SIG-M5 (cell line): Measurements from ENCODE around the gene CASK.
"Not testable (repeated sequence)": the region's sequence is repeated elsewhere in the genome, so short reads cannot be mapped to it uniquely, and the experiment has no call there.

Experiments used
- DNase-seq: peaks from one replicate; lab custom pipeline; 2025; lab: John Stamatoyannopoulos, UW

Gene CASK

DNA sequence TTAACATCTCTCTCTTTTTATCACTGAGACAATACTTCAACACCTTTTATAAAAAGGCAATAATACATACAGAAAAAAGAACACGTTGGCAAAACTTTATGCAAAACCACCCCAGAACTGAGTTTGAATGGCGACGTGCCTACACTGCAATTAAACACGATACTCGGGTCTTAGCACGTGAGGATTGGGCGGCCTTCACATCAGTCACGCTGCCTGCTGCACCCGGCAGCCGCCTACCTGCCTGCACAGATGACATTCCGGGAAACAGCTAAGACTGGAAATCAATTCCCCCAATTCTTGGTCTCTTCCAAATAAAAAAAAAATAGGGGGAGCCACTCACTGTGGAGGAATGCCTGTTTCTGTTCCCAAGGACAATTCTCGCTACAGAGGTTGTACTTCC, 408.0 kb downstream of the CASK start:
- no peak for DNase-seq

DNA sequence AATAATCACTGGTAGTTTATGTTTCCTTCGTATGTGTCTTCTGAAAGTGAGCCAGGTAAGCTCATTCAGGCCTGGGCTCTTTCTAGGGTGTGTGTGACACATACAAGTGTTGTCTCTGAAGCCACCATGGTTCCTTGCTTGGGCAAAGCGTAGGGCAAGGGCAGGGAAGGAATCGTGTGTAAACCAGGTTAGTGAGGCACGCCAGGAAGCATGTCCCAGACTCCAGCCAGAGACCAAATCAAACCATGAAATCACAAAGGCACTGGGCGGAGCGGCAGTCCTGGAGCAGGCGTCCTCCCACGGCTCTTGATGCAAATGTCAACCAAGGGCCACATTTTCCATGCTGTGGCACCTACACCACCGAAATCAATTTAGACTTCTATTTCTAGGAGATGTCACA, 409.2 kb downstream of the CASK start:
- no peak for DNase-seq

DNA sequence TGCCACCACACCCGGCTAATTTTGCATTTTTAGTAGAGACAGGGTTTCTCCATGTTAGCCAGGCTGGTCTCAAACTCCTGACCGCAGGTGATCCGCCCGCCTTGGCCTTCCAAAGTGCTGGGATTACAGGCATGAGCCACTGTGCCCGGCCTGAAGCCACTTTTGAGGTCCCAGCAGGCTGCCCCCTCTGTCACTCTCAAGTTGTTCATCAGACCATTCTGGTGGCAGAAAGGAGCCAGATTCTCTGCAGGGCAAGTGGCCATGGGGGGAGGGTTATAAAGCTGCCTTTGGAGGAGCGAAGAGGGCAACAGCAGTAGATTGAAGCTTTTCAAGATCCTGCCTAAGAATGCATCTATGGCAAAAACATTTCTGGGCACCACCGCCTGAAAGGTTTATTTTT, 410.5 kb downstream of the CASK start:
- DNase-seq: not testable (repeated sequence)

DNA sequence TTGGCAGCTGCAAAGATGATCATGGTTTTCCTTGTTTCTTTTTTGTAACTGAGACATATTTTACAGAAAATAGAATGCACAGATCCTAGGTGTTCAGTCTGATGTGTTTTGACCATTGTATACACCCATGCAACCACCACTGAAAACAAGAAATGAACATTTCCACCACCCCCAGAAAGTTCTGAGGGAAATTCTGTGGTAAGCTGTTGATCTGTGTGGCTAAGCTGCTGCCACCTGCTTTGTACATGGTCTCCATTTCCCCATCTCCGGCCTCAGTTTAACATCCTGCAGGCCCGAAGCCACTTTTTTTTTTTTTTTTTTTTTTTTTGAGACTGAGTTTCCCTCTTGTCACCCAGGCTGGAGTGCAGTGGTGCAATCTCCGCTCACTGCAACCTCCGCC, 411.0 kb downstream of the CASK start:
- DNase-seq: no peak

DNA sequence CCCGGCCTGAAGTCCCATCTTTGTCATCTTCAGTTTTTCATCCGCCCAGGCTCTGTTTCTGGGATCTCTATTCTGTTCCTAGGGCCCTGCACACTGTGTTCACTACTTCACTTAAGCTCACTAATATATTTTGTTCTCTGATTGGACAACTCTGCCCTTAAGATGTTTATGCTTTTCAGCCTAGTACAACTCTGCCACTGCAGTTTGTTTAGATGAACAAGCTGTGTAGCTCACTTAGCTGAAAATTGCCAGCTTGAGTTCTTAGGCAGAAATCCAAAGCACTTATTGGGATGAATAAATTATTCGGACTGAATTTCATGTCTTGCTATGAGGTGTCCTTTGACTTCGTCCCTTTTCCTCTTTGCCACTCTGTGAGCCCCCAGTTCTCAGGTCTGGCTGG, 415.4 kb downstream of the CASK start:
- no peak for DNase-seq

DNA sequence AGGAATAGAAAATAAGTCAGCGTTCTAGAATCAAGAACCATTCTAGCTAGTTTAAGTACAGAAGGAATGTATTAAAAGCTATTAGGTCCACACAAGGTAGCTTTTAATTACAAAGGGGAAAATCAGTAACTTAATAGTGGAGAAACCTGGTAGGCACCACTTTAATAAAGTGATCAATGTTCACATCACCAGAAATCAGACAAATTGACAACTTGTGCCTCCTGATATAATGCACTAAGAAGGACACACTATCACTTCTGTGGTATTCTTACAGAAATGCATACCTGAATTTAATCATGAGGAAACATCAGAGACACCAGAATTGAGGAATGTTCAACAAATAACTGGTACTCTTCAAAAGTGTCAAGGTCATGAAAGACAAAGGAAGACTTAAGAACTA, 421.4 kb downstream of the CASK start:
- no peak for DNase-seq

DNA sequence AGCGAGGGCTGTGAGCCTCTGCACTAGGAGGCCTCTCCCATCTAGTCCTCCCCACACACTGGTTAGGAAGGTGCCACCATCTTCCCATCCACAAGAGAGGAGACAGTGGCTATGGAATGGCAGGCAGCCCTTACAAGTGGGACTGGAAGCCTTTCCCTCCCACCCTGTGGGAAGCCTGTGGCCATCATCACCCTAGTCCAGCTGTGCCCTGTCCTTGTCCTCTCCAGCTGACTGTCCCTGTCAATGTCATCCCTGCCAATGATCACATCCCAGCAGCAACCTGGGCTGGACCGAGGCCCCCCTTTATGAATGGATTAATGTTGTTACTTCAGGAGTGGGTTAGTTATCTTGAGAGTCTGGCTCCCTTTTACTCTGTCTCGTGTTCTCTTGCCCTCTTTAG, 423.4 kb downstream of the CASK start:
- no peak for DNase-seq

DNA sequence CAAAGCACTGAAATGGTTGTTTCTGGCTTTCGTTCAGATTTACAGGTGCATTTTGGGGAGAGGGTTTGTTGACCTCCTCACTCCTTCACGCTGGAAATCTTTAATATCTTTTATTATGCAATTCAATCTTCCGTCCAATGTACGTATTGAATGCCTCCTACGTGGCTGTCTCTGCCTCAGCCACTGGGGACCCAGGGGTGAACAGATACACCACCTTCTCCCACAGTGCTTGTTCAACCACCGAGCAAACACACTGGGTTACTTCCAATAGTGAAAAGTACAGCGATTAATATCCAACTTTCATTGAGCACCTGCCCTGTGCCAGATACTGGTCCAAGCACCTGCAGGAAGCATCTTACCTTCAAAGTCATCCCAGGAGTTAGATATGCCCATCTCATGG, 424.2 kb downstream of the CASK start:
- DNase-seq: no peak

DNA sequence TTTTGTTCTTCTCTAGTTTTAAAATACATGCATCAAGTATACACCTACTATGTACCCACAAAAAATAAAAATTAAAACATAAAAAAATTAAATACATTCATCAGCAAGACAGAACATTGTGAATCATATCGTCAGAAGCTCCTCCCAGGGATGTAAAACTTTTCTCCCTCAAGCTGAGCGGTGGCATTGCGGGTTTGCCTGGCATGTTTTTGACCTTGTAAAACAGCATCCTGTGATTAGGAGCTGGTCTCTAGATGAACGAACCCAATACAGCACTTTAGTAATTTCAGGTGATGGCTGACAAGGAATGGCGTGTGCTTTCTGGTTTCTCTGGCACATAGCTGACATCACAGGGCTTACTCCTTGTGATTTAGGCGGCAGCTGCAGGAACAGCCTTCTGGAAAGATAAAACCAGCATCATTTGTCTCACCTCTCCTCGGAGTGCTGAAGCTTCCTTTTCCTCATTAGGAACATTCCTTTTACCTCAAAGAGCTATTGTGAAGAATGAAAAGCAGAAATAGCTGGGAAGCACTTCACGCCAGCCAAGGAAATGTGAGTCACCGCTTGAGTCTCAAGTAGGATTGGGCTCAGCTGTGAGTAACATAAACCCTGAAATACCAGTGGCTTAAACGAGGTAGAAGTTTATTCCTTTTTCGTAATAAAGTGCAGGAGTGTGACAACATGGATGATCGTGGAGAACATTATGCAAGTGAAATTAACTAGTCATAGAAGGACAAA, 431.9 kb downstream of the CASK start:
- no peak for DNase-seq

DNA sequence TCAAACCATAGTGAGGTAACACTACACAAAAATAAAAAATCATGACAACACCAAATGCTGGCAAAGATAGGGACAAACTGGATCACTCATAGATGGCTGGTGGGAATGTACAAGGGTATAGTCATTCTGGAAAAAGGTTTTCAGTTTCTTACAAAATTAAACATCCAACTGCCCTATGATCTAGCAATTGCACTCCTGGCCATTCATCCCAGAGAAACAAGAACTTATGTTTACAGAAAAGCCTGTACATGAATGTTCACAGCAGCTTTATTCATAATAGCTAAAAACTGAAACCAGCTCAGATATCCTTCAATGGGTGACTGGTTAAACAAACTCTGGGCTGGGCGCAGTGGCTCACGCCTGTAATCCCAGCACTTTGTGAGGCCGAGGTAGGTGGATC, 432.9 kb downstream of the CASK start:
- DNase-seq: no peak

DNA sequence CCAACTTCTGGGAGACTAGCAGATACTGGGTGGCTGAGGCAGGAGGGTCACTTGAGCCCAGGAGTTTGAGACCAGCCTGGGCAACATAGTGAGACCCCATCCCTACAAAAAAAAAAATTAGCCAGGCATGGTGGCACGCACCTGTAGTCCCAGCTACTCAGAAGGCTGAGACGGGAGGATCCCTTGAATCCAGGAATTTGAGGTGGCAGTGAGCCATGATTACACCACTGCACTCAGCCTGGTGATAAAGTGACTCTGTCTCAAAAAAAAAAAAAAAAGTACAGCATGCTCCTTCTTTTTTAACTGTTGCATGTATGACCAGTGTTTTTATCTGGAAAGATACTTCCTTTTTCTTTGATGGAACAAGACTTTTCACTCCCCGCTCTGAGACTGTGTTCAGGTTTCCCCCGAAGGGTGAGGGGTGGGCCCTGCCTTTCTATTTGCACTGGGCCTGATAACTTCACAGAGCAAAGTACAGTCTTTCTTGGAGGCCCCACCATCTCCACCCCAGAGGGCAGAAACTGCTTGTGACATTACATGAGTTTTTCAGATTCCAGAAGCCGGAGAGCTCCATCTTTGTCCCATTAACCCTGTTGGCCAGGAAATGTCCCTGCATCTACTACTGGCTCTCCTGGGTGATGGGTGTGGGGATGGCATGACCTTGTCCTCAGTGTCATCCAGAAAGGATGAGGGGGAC, 441.1 kb downstream of the CASK start:
- no peak for DNase-seq

DNA sequence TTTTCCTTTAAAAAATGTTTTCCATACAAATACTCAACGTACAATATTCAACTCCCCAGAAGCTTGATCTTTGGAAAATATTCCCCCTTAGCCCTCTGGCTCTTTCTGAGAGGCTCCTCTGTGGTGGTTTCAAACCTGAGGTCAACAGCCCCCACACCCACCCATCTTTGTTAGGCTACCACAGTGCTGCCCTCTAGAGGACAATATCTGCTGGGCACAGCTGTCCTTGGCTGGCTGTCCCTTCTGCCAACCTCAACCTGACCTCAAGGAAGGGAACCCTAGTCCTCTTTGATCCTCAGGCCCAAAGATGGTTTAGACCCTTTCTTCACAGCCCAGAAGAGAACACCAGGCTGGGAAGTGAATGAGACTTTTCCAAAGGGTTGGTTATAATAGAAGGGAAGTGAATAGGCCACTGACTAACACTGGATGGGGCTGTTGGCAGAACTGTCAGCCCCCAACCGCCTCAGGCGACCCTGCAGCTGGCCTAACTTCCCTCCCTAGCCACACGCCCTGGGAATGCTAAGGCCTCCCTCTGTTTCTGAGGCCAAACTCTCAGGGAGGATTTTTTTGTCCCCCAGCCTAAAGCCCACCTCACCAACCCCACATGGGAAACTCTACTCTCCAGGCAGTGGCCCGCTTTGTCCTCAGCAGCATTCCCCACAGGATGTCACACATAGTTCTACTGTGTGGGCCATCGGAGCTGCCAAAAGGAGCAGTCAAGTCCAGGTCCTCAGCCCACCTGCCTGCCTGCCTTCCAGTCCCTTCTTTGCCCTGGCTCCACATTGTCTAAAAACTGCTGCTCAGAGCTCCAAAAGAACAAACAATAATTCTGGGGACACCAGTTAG, 441.9 kb downstream of the CASK start:
- DNase-seq: no peak

DNA sequence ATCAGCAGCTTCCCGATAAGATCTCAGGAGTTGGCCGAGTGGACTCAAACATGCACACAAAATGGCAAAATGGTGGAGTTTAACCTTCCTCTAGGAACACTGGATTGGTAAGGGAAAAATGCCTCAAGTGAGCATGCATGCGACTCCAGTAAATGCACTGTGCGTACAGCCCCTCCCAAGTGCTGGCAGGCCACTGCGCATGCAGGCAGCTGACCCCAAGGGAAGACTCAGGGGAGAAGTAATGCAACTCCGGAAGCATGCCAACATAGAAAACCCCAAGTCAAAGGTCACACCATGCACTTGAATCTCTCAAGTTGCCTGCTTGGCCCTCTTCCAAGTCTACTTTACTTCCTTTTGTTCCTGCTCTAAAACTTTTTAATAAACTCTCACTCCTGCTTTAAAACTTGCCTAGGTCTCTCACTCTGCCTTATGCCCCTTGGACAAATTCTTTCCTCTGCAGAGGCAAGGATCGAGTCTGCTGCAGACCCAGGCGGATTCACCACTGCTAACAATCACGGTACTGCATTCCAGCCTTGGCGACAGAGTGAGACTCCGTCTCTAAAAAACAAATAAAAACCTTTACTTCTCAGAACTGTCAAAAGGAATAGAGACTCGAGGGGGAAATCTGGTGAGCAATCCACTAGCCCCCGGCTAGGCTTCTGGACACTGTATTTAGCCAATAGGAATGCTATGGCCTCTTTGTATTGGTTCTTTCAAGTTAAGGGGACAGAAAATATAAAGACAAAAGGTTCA, 442.7 kb downstream of the CASK start:
- DNase-seq: no peak

DNA sequence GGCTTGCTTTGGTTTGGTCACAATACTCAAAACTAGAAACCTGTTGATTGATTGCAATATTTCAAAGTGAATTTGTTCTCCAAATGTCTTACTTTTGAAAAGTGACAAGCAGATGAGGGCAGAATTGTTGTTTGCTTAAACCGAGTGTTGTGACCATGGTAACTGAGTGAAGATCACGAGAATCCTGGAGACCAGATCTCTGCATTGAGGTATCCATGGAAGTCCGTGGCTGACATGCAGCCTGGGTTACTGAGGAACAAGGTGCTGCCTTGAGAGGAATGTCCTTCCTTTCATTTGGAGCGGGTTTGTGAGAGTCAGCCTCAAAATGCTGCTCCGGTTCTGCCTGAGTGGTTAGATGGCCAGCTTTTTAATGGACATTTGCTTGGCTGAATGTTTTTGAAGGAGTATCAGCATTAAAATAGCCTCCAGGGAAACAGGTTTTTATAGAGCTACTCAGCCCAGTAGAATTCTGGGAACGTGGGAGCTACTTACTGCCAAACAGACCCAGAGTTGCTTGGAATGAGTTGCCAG, 444.9 kb downstream of the CASK start:
- no peak for DNase-seq

DNA sequence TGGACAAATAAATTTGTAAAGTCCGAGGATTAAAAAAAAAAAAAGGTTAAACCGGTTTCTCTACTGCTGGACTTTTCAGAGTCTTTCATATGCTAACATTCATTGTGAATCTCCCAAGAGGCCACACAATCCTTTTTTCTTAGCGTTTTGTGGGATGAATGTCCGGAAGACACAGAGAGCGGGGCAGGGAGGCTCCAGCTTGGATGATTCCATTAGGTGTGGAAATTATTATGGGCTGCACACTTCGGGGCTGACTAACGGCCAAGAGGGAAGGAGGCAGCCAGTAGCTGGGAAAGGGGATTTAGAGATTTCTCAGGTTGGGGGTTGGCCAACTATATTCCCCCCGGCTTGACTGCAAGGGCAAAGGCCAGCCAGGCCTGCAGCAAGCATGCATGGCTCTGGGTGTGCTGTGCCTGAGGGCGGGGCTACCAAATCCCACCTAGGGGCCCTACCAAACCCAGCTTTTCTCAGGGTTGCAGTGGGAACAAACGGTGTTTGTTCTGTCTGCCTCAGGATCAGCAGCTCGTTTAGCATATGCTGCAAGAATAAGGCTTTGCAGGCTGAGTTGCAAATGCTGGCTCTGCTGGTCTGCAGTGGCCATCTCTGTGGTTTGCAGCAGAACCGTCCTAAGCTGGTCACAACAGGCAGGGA, 447.6 kb downstream of the CASK start:
- no peak for DNase-seq

DNA sequence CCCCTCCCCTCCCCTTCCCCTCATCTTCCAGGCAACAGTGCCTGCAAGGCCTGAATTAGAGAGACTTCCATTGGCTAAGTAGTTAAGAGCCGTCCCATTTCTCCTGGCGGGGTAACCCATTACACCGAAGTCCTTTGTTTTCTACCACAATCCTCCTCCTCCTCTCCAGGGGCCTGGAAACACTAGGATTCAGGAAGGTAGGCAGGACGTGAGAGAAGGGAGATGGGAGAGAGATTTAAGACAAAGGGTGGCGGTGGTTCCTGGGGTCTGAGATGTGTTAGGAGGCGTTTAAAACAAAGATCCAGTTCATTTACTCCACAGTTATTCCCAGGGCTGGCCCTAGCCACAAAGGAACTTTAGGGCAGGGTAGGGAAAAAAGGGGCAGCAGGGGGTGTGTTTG, 448.2 kb downstream of the CASK start:
- DNase-seq: no peak

DNA sequence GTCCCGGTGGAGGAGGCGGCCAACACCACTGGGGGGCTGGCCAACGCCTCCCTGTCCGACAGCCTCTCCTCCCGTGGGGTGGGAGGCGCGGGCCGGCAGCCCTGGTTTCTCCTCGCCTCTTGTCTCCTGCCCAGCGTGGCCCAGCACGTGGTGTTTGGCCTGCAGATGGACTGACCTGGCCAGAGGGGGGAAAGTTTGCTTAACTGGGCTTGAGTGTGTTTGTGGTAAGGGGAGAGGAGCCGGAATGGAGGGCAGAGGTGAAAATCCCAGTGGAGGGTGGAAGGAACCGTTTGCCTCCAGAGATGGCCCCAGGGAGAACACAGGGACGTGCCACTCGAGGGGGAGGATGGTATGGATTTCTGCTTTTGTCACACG, 448.6 kb downstream of the CASK start:
- no peak for DNase-seq

DNA sequence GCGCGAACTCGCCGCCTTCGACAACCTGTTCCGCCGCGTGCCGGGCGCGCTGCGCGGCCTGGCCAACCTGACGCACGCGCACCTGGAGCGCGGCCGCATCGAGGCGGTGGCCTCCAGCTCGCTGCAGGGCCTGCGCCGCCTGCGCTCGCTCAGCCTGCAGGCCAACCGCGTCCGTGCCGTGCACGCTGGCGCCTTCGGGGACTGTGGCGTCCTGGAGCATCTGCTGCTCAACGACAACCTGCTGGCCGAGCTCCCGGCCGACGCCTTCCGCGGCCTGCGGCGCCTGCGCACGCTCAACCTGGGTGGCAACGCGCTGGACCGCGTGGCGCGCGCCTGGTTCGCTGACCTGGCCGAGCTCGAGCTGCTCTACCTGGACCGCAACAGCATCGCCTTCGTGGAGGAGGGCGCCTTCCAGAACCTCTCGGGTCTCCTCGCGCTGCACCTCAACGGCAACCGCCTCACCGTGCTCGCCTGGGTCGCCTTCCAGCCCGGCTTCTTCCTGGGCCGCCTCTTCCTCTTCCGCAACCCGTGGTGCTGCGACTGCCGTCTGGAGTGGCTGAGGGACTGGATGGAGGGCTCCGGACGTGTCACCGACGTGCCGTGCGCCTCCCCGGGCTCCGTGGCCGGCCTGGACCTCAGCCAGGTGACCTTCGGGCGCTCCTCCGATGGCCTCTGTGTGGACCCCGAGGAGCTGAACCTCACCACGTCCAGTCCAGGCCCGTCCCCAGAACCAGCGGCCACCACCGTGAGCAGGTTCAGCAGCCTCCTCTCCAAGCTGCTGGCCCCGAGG, 449.2 kb downstream of the CASK start:
- DNase-seq: no peak

DNA sequence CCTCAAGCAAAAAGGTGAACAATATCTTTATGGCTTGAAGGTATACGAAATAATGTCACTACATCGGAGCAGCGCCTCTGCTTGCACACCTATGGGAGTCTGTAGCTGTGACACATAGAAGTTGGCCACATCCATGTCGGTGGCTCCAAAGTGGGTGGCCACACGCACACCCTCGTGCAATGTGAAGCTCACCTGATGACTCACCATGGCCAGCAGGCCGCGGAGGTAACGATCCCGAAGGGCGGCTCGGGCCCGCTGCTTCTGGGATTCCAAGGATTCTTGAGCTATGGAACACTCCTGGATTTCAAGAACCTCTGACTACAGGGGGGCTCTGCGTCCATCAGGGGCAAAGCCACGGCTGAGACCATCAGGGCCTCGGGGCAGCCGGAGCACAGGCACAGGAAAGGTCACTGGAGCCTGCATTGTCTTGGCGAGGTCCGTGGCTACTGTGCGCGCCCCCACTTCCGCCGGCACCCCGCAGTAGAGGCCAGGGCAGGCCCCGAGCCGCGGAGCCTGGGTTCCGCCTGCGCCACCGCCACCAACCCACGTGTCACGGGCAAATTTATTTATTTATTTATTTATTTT, 451.0 kb downstream of the CASK start:
- DNase-seq: no peak

DNA sequence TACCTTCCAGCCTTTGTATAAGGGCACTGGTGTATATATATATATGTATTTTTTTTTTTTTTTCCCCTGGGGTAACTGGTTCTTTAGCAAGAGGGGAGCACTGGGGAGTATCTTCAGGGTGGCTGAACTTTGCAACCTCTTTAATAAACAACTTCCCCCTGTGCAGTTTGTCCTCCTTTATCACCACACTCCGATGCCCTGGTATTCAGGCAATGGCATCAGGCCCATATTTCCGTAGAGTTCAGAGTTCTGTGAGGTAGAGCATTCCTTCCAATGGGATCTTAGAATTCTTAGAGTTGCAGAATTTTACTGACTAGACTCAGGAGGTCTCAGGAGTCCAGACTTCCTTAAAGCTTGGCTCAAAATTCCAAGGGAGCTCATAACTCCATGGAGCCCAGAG, 451.6 kb downstream of the CASK start:
- DNase-seq: no peak
